Cardiac muscle cell (in vitro differentiated cells and primary cell): ENCODE measurements around the gene METTL1. TPM values are rescaled to one million over a fixed set of nuclear protein-coding genes. Genes with fewer than 3 reads are reported as not detected.

ENCODE experiments used
- DNase-seq, 2 donors: peaks; one replicate each; pipeline versions ENCODE4 v3.0.0 to v3.0.0-alpha.2; 2010 to 2017; ENCODE audit warnings: low read depth in 1 of 2, low spot score in 1 of 2
- H3K27ac ChIP-seq: fragments of 200-600 bp; sonication (generic); 2 replicates; pipeline ENCODE4 v1.5.1; 2016
- H3K27me3 ChIP-seq: fragments of 200-600 bp; sonication (generic); 2 replicates; pipeline ENCODE4 v1.6.0; 2016; ENCODE audit warnings: control low read depth
- H3K36me3 ChIP-seq: fragments of 200-600 bp; sonication (generic); 2 replicates; pipeline ENCODE4 v1.5.1; 2016; ENCODE audit warnings: control low read depth
- H3K4me1 ChIP-seq: fragments of 200-600 bp; sonication (generic); 2 replicates; pipeline ENCODE4 v1.8.1; 2017; ENCODE audit warnings: low read depth, mild to moderate bottlenecking, mixed run types
- H3K4me3 ChIP-seq: fragments of 200-600 bp; sonication (generic); 2 replicates; pipeline ENCODE4 v1.5.1; 2016; ENCODE audit warnings: mild to moderate bottlenecking
- H3K9me3 ChIP-seq: fragments of 200-600 bp; sonication (generic); 2 replicates; pipeline ENCODE4 v1.5.1; 2017; ENCODE audit warnings: low read depth, mild to moderate bottlenecking, control low read depth
- polyA plus RNA-seq: library from polyadenylated mRNA; unstranded; fragments of >200 nt; fragmentation: Nextera tagmentation; extraction: Ambion mirVana; gene quantifications from 2 replicates; pipeline ENCODE4 v1.2.1, GENCODE V29; 2016
- total RNA-seq: library from RNA; depleted of rRNA; stranded (reverse); fragments of >200 nt; gene quantifications from 2 replicates; pipeline ENCODE4 v1.2.3, GENCODE V29; 2016
- TF ChIP-seq, protein P1 (sequence below): IDR thresholded peaks from 2 replicates; pipeline ENCODE4 v1.5.1; 2012; ENCODE audit warnings: low read depth, mild to moderate bottlenecking, low read length

METTL1 gene
- total and polyA plus RNA-seq, 2 experiments from 2014 or later = 8.1 to 21.6 TPM

DNA sequence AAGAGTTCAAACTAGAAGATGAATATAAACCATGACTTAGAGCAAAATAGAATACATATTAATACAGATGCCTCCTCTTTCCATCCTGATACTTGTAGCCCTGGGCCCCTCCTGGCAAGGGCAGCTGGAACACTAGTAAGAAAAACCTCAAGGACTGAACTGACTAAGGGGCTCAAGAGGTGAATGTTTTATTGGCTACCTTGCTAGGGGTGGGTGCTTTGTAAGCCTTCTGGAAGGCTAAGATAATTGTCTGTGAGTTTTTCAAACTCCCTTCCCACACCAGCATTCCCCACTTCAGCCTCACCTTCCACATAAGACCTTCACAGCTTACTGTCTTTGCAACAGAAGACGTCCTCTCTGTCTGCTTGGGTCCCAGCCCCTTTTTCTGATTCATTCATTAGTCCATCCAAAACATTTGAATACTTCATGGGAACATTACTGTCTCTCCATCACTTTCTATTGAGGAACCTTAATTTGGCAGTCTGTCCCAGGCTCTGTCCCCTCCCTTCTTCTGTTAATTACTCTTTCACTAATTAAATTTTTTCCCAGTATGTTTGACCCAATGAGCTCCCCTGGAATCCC lies 18.1 kb downstream of the METTL1 start:
- TF ChIP-seq, protein P1, sequence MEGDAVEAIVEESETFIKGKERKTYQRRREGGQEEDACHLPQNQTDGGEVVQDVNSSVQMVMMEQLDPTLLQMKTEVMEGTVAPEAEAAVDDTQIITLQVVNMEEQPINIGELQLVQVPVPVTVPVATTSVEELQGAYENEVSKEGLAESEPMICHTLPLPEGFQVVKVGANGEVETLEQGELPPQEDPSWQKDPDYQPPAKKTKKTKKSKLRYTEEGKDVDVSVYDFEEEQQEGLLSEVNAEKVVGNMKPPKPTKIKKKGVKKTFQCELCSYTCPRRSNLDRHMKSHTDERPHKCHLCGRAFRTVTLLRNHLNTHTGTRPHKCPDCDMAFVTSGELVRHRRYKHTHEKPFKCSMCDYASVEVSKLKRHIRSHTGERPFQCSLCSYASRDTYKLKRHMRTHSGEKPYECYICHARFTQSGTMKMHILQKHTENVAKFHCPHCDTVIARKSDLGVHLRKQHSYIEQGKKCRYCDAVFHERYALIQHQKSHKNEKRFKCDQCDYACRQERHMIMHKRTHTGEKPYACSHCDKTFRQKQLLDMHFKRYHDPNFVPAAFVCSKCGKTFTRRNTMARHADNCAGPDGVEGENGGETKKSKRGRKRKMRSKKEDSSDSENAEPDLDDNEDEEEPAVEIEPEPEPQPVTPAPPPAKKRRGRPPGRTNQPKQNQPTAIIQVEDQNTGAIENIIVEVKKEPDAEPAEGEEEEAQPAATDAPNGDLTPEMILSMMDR = no peak
- peaks cover 21% of the 10 kb centered on the region for H3K27me3 ChIP-seq
- no peaks in the 10 kb centered on the region for H3K9me3 ChIP-seq
- H3K4me1 ChIP-seq = peaks cover 12% of the 10 kb centered on the region
- no peak for DNase-seq
- peaks cover 18% of the 10 kb centered on the region for H3K36me3 ChIP-seq
- H3K4me3 ChIP-seq = no peak overlapping the region
- no peak overlapping the region for H3K27ac ChIP-seq

DNA sequence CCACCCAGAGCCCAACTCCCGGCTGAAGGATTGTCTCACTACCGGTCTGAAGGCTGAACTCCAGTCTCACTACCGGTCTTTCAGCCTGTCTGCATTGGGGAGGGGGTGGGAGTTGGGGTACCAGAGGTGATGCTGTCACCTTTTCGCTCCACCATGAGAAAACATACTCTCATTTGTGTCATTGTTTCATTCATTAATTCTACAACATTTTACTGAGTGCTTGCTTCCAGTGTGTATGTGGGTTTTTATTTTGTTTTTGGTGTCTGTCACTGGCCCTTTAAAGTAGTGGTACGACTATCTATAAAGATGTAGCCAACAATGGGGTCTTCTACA lies 19.3 kb downstream of the METTL1 start:
- Histone ChIP-seq H3K27me3 (peaks cover 15% of the 10 kb centered on the region), H3K36me3 (peaks cover 18% of the 10 kb centered on the region), H3K4me1 (peaks cover 12% of the 10 kb centered on the region), H3K9me3 (no peaks in the 10 kb centered on the region), H3K27ac (no peak overlapping the region), H3K4me3 (peak overlapping the region; percentile 3)
- TF ChIP-seq, protein P1 = no peak
- no peak for DNase-seq

- Histone ChIP-seq H3K27ac (peak within 1 kb of the TSS; percentile 87), H3K36me3 (peaks cover 22% of the 10 kb centered on the region), H3K4me1 (peaks cover 12% of the 10 kb centered on the region), H3K27me3 (peaks cover 14% of the 10 kb centered on the region), H3K9me3 (no peaks in the 10 kb centered on the region), H3K4me3 (peak within 1 kb of the TSS; percentile 64)
- TF ChIP-seq, protein P1 = no peak
- DNase-seq = peak; percentile 99 to 100
These were observed 19.9 kb downstream of the METTL1 start, which contains the start of gene CDK4 for GRCh38 chr12:57751788-57752667. CDK4 (minus strand) TSS chr12:57752310; CDS start chr12:57751717, 593 bp downstream.

GRCh38 chr12:57751432-57751787 lies 20.5 kb downstream of the METTL1 start:
- H3K4me1 ChIP-seq = peaks cover 8% of the 10 kb centered on the region
- H3K9me3 ChIP-seq = no peaks in the 10 kb centered on the region
- H3K36me3 ChIP-seq = peaks cover 28% of the 10 kb centered on the region
- TF ChIP-seq, protein P1 = no peak
- H3K27me3 ChIP-seq = peaks cover 8% of the 10 kb centered on the region
- no peak for DNase-seq
- H3K27ac ChIP-seq = peak overlapping the region; percentile 87
- peak overlapping the region; percentile 64 for H3K4me3 ChIP-seq

DNA sequence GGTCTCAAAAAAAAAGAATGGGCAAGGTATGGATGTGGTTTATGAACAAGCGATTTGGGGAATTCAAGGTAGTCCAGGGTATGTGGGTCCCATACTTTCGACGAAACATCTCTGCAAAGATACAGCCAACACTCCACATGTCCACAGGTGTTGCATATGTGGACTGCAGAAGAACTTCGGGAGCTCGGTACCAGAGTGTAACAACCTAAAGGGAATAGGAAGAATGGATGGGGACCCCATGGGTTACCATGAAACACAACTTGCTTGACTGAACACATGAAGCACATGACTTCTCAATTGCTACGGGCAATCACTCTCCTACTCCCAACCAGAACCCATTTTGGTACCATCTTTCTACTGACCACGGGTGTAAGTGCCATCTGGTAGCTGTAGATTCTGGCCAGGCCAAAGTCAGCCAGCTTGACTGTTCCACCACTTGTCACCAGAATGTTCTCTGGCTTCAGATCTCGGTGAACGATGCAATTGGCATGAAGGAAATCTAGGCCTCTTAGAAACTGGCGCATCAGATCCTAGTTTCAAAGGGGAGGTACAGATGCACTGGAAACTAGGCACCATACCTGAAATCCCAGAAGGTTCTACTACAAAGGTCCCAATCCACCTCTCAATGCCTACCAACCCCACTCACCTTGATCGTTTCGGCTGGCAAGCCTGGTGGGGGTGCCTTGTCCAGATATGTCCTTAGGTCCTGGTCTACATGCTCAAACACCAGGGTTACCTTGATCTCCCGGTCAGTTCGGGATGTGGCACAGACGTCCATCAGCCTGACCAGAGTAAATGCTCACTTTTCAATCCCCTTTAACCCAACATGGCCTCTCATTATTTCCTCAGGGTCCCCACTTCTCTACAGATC lies 21.1 kb downstream of the METTL1 start:
- peak overlapping the region; percentile 64 for H3K4me3 ChIP-seq
- H3K36me3 ChIP-seq = peaks cover 30% of the 10 kb centered on the region
- peaks cover 4% of the 10 kb centered on the region for H3K4me1 ChIP-seq
- TF ChIP-seq, protein P1 = no peak
- DNase-seq = no peak
- H3K9me3 ChIP-seq = no peaks in the 10 kb centered on the region
- peaks cover 2% of the 10 kb centered on the region for H3K27me3 ChIP-seq
- H3K27ac ChIP-seq = no peak overlapping the region
